ENCODE measurements around the gene ASPHD1.

GRCh38 chr16:29897333-29897732 is 3.0 kb upstream of the ASPHD1 start:
- TF ChIP-seq, protein P1, sequence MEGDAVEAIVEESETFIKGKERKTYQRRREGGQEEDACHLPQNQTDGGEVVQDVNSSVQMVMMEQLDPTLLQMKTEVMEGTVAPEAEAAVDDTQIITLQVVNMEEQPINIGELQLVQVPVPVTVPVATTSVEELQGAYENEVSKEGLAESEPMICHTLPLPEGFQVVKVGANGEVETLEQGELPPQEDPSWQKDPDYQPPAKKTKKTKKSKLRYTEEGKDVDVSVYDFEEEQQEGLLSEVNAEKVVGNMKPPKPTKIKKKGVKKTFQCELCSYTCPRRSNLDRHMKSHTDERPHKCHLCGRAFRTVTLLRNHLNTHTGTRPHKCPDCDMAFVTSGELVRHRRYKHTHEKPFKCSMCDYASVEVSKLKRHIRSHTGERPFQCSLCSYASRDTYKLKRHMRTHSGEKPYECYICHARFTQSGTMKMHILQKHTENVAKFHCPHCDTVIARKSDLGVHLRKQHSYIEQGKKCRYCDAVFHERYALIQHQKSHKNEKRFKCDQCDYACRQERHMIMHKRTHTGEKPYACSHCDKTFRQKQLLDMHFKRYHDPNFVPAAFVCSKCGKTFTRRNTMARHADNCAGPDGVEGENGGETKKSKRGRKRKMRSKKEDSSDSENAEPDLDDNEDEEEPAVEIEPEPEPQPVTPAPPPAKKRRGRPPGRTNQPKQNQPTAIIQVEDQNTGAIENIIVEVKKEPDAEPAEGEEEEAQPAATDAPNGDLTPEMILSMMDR (IDR thresholded peaks at IDR 0.05; ENCODE audit: insufficient read depth, low read length), result no peak
- no peak for TF ChIP-seq POLR2AphosphoS5 (IDR thresholded peaks at IDR 0.05; ENCODE audit: low read depth)
- TF ChIP-seq, protein P2, sequence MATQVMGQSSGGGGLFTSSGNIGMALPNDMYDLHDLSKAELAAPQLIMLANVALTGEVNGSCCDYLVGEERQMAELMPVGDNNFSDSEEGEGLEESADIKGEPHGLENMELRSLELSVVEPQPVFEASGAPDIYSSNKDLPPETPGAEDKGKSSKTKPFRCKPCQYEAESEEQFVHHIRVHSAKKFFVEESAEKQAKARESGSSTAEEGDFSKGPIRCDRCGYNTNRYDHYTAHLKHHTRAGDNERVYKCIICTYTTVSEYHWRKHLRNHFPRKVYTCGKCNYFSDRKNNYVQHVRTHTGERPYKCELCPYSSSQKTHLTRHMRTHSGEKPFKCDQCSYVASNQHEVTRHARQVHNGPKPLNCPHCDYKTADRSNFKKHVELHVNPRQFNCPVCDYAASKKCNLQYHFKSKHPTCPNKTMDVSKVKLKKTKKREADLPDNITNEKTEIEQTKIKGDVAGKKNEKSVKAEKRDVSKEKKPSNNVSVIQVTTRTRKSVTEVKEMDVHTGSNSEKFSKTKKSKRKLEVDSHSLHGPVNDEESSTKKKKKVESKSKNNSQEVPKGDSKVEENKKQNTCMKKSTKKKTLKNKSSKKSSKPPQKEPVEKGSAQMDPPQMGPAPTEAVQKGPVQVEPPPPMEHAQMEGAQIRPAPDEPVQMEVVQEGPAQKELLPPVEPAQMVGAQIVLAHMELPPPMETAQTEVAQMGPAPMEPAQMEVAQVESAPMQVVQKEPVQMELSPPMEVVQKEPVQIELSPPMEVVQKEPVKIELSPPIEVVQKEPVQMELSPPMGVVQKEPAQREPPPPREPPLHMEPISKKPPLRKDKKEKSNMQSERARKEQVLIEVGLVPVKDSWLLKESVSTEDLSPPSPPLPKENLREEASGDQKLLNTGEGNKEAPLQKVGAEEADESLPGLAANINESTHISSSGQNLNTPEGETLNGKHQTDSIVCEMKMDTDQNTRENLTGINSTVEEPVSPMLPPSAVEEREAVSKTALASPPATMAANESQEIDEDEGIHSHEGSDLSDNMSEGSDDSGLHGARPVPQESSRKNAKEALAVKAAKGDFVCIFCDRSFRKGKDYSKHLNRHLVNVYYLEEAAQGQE (IDR thresholded peaks at IDR 0.05; ENCODE audit: insufficient replicate concordance, low read depth), result no peak
